NK-92 (cell line): ENCODE data around the gene FMNL3.

Experiments used
- DNase-seq: peaks from one replicate; lab custom pipeline; 2025; ENCODE audit not compliant: unreplicated experiment; lab: John Stamatoyannopoulos, UW

Gene FMNL3

GRCh38 chr12:49655595-49656236 lies 51.5 kb downstream of the FMNL3 start:
- DNase-seq: no peak

- DNase-seq: no peak
Observed at GRCh38 chr12:49654715-49655114, 52.5 kb downstream of the FMNL3 start.

GRCh38 chr12:49652921-49653520 lies 54.2 kb downstream of the FMNL3 start:
- DNase-seq: no peak

- no peak for DNase-seq
Observed at GRCh38 chr12:49651855-49652254, 55.4 kb downstream of the FMNL3 start.

GRCh38 chr12:49649892-49650291 lies 57.3 kb downstream of the FMNL3 start:
- no peak for DNase-seq

- DNase-seq: no peak
Observed at GRCh38 chr12:49649445-49649844, 57.8 kb downstream of the FMNL3 start.

GRCh38 chr12:49648712-49649003 lies 58.5 kb downstream of the FMNL3 start:
- DNase-seq: no peak

GRCh38 chr12:49647827-49648711 lies 59.1 kb downstream of the FMNL3 start:
- DNase-seq: no peak

GRCh38 chr12:49646871-49647654 lies 60.1 kb downstream of the FMNL3 start:
- no peak for DNase-seq

GRCh38 chr12:49646331-49646830 lies 60.8 kb downstream of the FMNL3 start:
- no peak for DNase-seq

- no peak for DNase-seq
Observed at GRCh38 chr12:49645146-49646039, 61.8 kb downstream of the FMNL3 start.

GRCh38 chr12:49644620-49644994 lies 62.6 kb downstream of the FMNL3 start:
- DNase-seq: no peak

- no peak for DNase-seq
Observed at GRCh38 chr12:49643961-49644619, 63.1 kb downstream of the FMNL3 start.

- DNase-seq: no peak
Observed at GRCh38 chr12:49643135-49643534, 64.1 kb downstream of the FMNL3 start.

GRCh38 chr12:49642370-49642802 lies 64.8 kb downstream of the FMNL3 start:
- DNase-seq: no peak

- DNase-seq: no peak
Observed at GRCh38 chr12:49641748-49642369, 65.3 kb downstream of the FMNL3 start.

GRCh38 chr12:49636979-49637755 lies 70.0 kb downstream of the FMNL3 start:
- DNase-seq: no peak

GRCh38 chr12:49636574-49636973 lies 70.6 kb downstream of the FMNL3 start:
- DNase-seq: no peak
